GM18951 (cell line): Measurements from ENCODE around the gene STARD9.
"Not testable (repeated sequence)": the region's sequence is repeated elsewhere in the genome, so short reads cannot be mapped to it uniquely, and the experiment has no call there.

ENCODE experiments used
- POLR2A ChIP-seq: IDR thresholded peaks from 4 replicates; pipeline ENCODE4 v1.6.1; 2011; ENCODE audit warnings: mild to moderate bottlenecking; ENCODE audit not compliant: insufficient read length, insufficient read depth; ENCODE audit errors: extremely low read depth
- in situ Hi-C: fragments of 300-500 bp; cut with MboI; formaldehyde crosslinking; loops from one replicate; pipeline ENCODE4 v1.12.0; 2022; ENCODE audit warnings: low sequenced_read_pairs, mixed read lengths, inconsistent platforms; ENCODE audit not compliant: unreplicated experiment

STARD9 gene

DNA sequence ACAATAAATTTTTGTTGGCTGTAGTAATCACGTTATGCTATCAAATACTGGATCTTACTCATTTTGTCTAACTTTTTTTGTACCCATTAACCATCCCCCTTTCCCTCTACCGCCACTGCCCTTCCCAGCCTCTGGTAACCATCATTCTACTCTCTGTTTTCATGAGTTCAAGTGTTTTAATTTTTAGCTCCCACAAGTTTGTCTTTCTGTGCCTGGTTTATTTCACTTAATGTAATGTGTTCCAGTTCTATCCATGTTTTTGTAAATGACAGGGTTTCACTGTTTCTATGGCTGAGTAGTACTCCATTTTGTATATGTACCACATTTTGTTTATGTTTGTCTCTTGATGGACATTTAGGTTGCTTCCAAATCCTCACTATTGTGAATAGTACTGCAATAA is 52.1 kb downstream of the STARD9 start:
- in situ Hi-C loops = no loop called here
- TF ChIP-seq POLR2A = no peak

DNA sequence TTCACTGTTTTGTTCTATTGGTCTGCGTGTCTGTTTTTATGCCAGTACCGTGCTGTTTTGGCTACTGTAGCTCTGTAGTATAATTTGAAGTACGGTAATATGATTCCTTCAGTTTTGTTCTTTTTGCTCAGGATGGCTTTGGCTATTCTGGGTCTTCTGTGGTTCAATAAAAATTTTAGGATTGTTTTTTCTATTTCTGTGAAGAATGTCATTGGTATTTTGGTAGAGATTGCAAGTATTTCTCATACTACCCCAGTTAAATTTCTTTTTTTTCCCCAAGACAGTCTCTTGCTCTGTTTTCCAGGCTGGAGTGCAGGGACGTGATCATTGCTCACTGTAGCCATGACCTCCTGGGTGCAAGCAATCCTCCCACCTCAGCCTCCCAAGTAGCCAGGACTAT is 53.4 kb downstream of the STARD9 start:
- TF ChIP-seq POLR2A = no peak
- in situ Hi-C loops = no loop called here

DNA sequence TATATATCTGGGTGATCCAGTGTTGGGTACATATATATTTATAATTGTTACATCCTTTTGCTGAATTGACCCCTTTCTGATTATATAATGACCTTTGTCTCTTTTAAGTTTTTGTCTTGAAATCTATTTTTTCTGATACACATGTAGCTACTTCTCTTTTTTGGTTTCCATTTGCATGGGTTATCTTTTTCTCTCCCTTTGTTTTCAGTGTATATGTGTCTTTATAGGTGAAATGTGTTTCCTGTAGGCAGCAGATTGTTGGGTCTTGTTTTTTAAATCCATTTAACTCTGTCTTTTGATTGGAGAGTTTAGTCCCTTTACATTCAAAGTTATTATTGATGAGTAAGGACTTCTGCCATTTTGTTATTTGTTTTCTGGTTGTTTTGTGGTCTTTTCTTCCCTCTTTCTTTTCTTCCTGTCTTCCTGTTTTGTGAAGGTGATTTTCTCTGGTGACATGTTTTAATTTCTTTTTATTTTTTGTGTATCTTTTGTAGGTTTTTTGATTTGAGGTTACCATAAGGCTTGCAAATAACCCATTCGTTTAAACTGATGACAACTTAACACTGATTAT is 56.8 kb downstream of the STARD9 start:
- in situ Hi-C loops = no loop called here
- TF ChIP-seq POLR2A = no peak

DNA sequence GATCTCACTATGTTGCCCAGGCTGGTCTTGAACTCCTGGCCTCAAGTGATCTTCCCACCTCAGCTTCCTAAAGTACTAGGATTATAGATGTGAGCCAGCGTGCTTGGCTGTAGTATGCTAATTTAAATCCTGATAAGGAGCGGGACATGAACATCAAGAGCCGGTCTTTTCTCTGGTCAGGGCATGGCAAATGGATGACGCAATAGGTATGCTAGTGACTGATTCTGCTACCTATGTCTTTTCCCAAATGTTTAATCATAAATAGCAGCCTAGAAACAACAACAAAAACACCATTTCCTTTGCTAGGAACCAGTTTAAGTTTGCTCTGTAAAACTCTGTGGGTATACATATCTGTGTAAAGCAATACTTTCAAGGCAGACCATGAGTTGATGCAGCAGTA is 64.7 kb downstream of the STARD9 start:
- TF ChIP-seq POLR2A = no peak
- in situ Hi-C loops = no loop called here

DNA sequence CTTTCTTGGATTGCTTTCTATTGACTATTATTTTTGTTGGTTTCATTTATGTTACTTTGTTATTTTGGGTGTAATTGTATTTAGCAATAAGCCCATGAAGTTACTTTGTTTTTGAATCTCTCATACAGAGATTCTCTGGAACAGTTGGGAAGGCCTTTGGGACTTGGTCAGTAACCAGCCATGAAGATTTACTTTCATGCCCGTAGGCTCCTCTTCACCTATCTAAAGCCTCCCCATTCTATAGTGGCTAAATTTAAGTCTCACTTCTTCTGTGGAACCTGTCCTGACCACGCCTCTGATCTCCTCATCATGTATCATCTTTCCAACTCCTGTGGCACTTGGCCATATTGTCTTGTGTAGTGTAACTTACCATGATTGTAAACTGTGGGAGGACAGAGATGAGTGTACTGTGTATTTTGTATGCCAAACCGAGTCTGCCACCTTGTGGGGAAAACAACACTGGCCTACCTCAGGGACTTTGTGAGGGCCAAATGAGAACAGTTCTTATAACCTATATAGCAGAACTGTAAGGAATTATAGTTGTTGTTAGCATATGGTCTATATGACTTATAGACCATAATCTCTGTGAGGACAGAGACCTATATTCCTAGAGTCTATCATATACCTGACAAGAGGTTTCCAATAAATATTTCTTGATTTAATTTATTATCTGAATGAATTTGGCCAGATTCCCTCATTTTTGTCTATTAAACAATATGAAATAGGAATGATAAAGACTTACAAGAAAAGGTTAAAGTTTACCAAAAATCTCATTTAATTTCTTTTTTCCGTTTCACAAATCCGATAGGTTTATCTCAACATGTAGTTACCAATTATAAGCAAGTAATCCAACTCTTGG is 75.0 kb downstream of the STARD9 start:
- no peak for TF ChIP-seq POLR2A
- in situ Hi-C loops = no loop called here

DNA sequence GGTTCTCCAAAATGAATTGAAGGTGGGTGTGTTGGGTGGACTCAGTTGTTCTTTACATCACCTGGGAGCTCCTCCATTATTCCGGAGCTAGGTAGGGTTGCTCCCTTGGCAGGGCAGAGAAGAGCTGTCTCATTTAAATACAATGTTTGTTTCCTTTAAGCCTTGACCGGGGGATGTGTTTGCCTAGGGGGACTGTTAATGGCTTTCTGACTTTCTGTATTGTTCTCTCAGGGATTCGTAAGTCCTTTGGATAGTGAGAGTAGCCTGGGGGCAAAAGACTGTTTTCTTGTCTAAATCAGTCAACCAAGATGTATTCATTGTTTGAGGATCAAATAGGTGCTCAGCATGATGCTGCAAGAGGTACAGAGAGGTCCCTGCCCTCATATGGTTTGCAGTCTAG is 90.4 kb downstream of the STARD9 start:
- TF ChIP-seq POLR2A = no peak
- in situ Hi-C loops = no loop called here

DNA sequence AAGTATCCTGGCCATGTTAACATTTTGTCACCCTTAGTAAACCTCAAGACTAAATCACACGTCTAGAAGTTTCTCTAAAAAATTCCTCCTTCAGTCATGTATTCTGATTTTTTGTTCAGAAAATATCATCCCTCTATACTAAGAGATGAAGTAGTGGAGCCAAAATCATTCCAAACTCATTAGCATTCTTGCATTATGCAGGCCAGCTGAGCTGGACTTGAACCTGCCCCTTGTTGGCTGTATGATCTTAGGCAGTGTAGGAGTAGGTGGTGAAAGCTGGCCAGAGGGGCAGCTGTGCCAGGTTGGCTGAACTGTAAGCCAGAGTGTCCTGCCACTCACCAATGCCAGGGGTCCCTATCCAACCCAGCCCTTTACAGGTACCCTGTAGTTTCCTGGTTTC is 92.4 kb downstream of the STARD9 start:
- TF ChIP-seq POLR2A = no peak
- in situ Hi-C loops = no loop called here

DNA sequence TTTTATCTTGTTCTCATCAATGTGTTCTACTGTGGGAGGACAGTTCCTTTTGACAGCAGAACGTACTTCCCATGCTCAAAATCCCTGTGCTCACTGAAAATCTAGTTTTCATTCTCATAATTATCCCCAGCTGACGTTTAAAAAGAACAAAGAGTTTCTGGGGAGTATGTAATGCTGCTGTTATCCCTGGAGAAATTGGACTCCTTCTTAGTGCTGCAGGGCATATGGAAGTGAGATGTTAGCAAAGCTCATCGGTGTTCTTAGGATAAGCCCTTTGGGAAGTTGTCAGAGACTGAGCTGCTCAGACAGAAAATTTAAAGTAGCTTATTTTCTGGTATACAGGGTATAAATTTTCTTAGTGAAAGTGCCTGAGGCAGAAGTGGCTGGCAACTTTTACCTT is 95.0 kb downstream of the STARD9 start:
- TF ChIP-seq POLR2A = no peak
- in situ Hi-C loops = no loop called here

DNA sequence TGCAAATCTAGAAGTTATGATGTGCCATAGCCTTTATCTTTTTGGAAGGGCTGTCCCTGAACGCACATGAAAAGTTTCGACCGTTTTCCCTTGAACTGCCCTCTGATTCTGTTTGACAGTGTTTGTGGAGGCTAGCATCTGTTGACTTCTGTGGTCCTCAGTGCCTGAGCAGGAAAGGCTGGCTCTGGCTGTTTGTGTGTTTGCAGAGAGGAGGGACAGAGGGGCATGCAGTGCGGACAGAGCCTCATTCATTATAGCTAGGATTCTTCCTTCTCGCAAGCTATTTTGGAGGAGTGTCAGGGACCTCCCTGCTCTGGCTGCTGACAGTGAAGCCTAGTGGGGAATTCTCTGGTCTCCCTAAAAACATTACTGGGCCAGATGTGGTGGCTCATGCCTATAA is 97.0 kb downstream of the STARD9 start:
- in situ Hi-C loops = no loop called here
- no peak for TF ChIP-seq POLR2A

DNA sequence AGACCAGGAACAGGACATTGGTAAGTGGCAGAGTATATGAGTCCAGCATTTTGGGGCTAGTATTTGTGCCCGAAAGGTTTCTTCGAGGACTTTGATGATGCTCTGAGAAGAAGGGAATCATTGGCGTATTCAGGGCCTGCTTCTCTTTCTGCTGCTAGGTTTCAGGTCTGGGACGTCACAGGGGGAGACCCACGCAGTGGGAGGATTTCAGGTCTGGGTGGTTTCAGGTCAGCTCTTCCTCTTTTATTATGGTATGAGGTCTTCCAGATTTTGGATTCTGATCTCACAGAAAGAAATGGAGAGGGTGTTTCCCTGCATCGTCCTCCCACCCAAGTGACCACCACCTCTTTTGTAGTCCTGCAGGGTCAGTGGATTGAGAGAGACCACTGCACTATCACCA is 99.1 kb downstream of the STARD9 start:
- in situ Hi-C loops = no loop called here
- TF ChIP-seq POLR2A = no peak

DNA sequence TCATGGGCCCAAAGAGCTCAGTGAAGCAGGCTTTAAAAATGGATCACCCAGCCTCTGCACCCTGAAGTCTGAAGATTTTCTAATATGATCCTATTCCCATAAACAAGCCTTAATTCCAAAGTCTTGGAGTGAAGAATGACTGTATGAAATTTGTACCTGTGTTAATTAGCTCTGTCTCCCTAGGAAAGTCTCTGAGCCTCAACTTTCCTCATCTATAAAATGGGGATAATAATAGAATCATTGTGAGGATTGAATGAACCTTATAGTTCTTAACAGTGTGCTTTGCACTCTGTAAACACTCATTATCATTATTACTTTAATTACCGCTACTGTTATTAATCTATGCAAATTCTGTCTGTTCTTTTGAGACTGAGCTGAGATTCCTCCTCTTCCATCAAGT is 99.6 kb downstream of the STARD9 start:
- no peak for TF ChIP-seq POLR2A
- in situ Hi-C loops = no loop called here

DNA sequence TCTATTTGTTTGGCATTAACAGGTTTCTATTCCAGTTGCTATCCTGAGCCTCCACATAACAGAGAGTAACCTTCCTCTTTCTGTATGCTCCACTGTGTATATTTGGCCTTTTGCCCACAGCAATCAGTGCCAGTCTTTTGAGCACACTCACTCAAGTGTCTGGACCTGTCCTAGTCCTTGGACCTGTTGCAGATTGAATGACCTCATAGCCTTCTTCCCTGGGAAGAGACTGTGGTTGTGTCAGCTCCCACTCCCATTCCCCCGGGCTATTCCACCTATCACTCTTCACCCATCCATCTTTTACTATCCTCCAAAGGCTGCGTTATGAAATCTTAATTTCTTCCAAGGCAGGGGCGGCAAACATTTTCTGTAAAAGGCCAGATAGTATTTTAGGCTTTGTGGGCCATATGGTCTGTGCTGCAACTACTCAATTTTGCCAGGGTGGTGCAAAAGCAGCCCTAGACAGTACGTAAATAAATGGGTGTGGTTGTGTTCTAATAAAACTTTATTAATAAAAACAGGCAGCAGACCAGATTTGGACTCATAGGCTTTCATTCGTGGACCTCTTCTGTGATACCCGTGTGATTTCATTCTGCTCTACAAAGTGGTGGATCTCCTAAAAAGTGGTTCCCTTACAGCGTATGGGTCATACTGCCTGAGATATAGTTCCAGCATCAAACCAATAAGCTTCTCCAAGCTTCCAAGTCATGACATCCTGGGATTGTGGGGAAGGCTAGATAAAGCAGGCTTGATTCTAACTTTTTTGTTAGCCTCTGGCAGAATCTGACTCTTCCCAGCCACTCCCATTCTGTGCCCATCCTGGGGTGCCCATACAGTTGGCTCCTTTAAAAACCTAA is 104.1 kb downstream of the STARD9 start:
- no peak for TF ChIP-seq POLR2A
- in situ Hi-C loops = no loop called here

DNA sequence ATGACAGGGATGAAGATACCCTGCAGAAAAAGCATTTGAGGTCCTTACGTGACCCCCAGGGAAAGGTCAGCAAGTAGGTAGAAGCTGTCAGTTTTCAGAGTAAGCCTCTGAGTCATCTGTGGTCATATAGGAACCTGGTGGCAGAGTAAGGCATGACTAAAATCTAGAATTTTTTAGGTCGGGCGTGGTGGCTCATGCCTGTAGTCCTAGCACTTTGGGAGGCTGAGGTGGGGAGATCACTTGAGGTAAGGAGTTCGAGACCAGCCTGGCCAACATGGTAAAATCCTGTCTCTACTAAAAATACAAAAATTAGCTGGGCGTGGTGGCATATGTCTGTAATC is 104.7 kb downstream of the STARD9 start:
- in situ Hi-C loops = not testable (repeated sequence)

DNA sequence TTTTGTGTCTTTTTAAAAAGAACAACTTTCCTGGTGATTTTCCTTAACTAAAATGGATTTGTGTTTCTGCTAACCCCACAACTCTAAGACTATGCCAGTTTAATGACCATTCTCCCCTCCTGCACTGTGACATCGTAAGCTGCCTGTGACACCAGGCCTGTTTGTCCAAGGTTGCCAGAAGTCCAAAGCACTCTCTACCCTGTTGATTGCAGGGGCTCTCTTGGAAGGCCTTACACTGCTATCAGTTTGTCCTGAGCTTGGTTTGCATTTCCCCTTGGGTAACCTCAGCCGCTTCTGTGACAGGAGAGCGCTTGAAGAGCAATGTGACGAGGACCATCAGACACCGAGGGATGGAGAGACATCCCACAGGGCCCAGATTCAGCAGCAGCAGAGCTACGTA is 105.7 kb downstream of the STARD9 start:
- TF ChIP-seq POLR2A = no peak
- in situ Hi-C loops = no loop called here
